ENCODE results near the gene ZMYND8.
"Not testable (repeated sequence)": the region's sequence is repeated elsewhere in the genome, so short reads cannot be mapped to it uniquely, and the experiment has no call there.

The ZMYND8 gene

DNA sequence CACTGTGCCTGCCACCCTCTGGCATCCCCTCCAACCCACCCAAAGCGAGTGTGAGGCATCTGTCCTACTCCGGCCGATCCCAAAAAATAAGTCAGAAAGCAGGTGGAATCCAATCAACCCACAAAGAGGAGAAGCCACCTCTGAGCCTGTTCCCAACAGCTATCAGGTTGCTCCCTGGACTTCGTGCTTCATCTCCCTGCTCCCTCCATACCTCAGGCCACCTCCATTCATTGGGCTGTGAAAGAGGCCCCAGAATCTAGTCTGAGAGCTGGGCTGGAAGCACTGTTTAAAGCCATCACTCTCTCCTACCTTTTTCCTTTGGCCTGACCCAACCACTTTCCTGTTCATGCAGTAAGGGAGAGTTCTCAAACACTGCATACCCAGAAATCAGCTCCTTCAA is 106.1 kb downstream of the ZMYND8 start:
- Histone ChIP-seq H3K4me1 (ENCODE audit: insufficient read depth, low read length) (no peaks in the 10 kb centered on the region), H3K9me3 (ENCODE audit: insufficient read depth, low read depth, low read length) (no peaks in the 10 kb centered on the region), H3K9ac (ENCODE audit: low read depth, low read length) (no peak overlapping the region), H3K27ac (ENCODE audit: low read length) (no peak overlapping the region), H3K27me3 (ENCODE audit: insufficient read depth, low read length) (no peaks in the 10 kb centered on the region), H3K36me3 (ENCODE audit: insufficient read depth, low read depth, low read length) (peaks cover 96% of the 10 kb centered on the region), H3K4me3 (ENCODE audit: low read length) (no peak overlapping the region)

DNA sequence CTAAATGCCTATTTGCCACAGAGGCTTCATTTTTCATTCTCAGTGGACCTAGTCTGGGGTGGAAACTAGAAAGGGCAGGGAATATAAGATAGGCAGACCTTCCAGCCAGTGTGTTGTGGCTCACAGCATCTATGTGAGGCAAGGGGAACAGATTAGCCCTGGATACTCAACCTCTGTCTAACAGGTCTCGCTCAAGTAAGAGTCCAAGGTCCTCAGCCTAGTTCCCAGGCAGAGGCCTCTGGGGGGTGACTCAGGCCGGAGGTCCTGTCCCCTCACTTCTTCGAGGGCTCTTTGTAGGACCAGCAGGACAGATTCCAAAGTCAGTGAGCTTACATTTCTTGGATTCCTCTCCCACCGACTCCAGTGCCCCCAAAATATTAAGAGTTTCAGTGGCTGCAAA is 106.6 kb downstream of the ZMYND8 start:
- H3K4me3 ChIP-seq (ENCODE audit: low read length): no peak overlapping the region
- H3K4me1 ChIP-seq (ENCODE audit: insufficient read depth, low read length): no peaks in the 10 kb centered on the region
- H3K27ac ChIP-seq (ENCODE audit: low read length): no peak overlapping the region
- peaks cover 98% of the 10 kb centered on the region for H3K36me3 ChIP-seq (ENCODE audit: insufficient read depth, low read depth, low read length)
- H3K27me3 ChIP-seq (ENCODE audit: insufficient read depth, low read length): no peaks in the 10 kb centered on the region
- no peaks in the 10 kb centered on the region for H3K9me3 ChIP-seq (ENCODE audit: insufficient read depth, low read depth, low read length)
- H3K9ac ChIP-seq (ENCODE audit: low read depth, low read length): no peak overlapping the region

DNA sequence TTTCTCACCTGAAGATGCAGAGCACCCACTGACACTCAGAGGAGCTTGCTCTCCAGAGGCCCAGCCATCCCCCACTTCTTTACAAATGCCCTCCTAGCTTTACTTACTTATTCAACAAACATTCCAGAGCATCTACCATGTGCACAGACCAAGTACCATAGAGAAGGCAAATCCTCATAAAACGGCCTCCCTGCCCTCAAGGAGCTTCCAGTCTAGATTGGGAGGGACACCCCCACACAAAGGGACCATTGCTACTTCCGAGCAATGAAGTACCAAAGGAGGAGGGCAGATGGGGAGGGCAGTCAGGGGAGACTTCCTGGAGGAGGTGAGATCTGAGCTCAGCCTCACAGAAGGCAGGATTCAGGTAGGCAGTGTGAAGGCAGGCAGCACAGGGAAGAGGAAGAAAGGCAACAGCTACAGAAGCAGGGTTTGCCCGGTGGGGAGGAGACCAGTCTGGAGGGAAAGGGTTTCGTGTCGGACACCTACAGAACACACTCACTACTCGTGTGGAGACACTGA is 108.0 kb downstream of the ZMYND8 start:
- Histone ChIP-seq H3K4me1 (ENCODE audit: insufficient read depth, low read length) (no peaks in the 10 kb centered on the region), H3K4me3 (ENCODE audit: low read length) (no peak overlapping the region), H3K27me3 (ENCODE audit: insufficient read depth, low read length) (no peaks in the 10 kb centered on the region), H3K9me3 (ENCODE audit: insufficient read depth, low read depth, low read length) (no peaks in the 10 kb centered on the region), H3K27ac (ENCODE audit: low read length) (no peak overlapping the region), H3K9ac (ENCODE audit: low read depth, low read length) (no peak overlapping the region), H3K36me3 (ENCODE audit: insufficient read depth, low read depth, low read length) (peaks cover 98% of the 10 kb centered on the region)

DNA sequence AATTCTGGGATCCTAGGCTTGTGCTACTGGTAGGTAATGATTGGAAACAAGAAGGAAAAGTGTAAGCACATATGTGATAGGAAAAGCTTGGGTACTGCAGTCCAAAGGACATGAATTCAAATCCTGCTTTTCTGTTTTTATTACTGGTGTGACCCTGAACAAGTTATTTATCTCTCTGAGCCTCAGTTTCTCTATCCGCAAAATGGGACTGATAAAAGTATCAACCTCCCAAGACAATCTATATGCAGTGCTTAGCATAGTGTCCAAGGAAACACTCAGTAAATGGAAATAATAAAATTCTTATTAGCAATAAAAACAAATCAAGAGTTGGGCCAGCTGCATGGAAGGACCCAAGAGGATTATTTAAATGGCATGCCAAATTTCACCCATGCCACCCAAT is 108.5 kb downstream of the ZMYND8 start:
- no peaks in the 10 kb centered on the region for H3K9me3 ChIP-seq (ENCODE audit: insufficient read depth, low read depth, low read length)
- H3K4me1 ChIP-seq (ENCODE audit: insufficient read depth, low read length): no peaks in the 10 kb centered on the region
- H3K36me3 ChIP-seq (ENCODE audit: insufficient read depth, low read depth, low read length): peaks cover 99% of the 10 kb centered on the region
- H3K9ac ChIP-seq (ENCODE audit: low read depth, low read length): no peak overlapping the region
- H3K27ac ChIP-seq (ENCODE audit: low read length): no peak overlapping the region
- no peak overlapping the region for H3K4me3 ChIP-seq (ENCODE audit: low read length)
- no peaks in the 10 kb centered on the region for H3K27me3 ChIP-seq (ENCODE audit: insufficient read depth, low read length)

DNA sequence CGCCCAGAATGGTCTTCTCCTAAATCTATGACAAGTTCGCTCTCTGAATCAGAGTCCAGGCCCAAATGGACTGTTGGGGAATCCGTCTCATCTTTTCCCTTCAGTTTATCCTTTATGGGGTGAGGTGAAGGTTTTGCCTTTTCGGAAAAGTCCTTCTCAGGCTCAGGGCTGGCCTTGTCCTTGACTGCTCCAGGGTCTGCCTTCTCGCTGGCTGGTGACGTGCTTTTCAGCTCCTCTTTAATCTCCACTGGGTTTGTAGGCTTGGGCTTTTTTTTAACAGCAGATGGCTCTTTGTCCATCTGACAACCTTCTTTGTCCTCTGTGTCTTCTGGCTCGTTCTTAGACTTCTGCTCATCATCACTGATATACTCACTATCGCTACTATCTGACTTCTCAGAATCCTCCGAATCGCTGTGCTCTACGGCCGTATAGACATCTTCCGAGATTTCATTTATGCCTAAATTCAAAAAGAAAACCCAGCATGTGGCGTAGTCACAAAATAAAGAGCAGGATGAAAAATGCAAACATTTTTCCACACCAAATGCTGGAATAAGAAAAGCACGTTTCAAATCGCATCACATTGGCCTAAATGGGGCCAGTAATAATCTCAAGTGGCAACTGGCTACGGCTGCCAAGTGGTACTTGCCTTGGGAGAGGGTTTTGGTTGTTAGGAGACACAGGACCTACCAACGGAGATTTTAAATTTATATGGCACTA is 110.3 kb downstream of the ZMYND8 start:
- peaks cover 98% of the 10 kb centered on the region for H3K36me3 ChIP-seq (ENCODE audit: insufficient read depth, low read depth, low read length)
- H3K9ac ChIP-seq (ENCODE audit: low read depth, low read length): no peak overlapping the region
- H3K27me3 ChIP-seq (ENCODE audit: insufficient read depth, low read length): no peaks in the 10 kb centered on the region
- H3K9me3 ChIP-seq (ENCODE audit: insufficient read depth, low read depth, low read length): no peaks in the 10 kb centered on the region
- no peaks in the 10 kb centered on the region for H3K4me1 ChIP-seq (ENCODE audit: insufficient read depth, low read length)
- no peak overlapping the region for H3K4me3 ChIP-seq (ENCODE audit: low read length)
- no peak overlapping the region for H3K27ac ChIP-seq (ENCODE audit: low read length)

DNA sequence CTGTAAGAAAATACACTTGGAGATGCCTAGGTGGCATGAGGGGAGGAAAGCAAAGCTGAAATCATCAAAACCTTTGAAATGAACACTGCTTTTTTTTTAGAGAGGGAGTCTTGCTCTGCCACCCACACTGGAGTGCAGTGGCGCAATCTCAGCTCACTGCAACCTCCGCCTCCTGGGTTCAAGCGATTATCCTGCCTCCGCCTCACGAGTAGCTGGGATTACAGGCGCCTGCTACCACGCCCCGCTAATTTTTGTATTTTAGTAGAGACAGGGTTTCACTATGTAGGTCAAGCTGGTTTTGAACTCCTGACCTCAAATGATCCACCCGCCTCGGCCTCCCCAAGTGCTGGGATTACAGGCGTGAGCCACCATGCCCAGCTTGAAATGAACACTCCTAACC is 111.3 kb downstream of the ZMYND8 start:
- H3K27me3 ChIP-seq (ENCODE audit: insufficient read depth, low read length); H3K9ac ChIP-seq (ENCODE audit: low read depth, low read length); H3K9me3 ChIP-seq (ENCODE audit: insufficient read depth, low read depth, low read length); H3K4me1 ChIP-seq (ENCODE audit: insufficient read depth, low read length); H3K27ac ChIP-seq (ENCODE audit: low read length); H3K4me3 ChIP-seq (ENCODE audit: low read length): not testable (repeated sequence)
- peaks cover 88% of the 10 kb centered on the region for H3K36me3 ChIP-seq (ENCODE audit: insufficient read depth, low read depth, low read length)

DNA sequence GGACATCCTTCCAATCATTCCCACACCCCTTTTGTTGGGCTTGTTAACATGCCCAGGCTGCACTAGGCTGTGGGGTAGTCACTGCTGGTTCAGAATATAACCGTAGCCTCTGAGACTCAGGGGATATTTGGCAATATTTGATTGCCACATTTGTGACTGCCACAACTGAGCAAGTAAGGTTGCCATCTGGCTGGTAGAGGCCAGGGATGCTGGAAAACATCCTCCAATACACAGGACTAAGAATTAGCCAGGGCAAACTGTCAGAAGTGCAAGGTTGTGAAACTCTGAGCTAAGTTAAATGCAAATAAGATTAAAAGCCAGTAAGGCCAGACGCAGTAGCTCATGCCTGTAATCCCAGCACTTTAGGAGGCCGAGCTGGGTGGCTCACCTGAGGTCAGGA is 112.0 kb downstream of the ZMYND8 start:
- Histone ChIP-seq H3K4me1 (ENCODE audit: insufficient read depth, low read length) (no peaks in the 10 kb centered on the region), H3K9me3 (ENCODE audit: insufficient read depth, low read depth, low read length) (no peaks in the 10 kb centered on the region), H3K36me3 (ENCODE audit: insufficient read depth, low read depth, low read length) (peaks cover 88% of the 10 kb centered on the region), H3K27me3 (ENCODE audit: insufficient read depth, low read length) (no peaks in the 10 kb centered on the region), H3K27ac (ENCODE audit: low read length) (no peak overlapping the region), H3K9ac (ENCODE audit: low read depth, low read length) (no peak overlapping the region), H3K4me3 (ENCODE audit: low read length) (no peak overlapping the region)

DNA sequence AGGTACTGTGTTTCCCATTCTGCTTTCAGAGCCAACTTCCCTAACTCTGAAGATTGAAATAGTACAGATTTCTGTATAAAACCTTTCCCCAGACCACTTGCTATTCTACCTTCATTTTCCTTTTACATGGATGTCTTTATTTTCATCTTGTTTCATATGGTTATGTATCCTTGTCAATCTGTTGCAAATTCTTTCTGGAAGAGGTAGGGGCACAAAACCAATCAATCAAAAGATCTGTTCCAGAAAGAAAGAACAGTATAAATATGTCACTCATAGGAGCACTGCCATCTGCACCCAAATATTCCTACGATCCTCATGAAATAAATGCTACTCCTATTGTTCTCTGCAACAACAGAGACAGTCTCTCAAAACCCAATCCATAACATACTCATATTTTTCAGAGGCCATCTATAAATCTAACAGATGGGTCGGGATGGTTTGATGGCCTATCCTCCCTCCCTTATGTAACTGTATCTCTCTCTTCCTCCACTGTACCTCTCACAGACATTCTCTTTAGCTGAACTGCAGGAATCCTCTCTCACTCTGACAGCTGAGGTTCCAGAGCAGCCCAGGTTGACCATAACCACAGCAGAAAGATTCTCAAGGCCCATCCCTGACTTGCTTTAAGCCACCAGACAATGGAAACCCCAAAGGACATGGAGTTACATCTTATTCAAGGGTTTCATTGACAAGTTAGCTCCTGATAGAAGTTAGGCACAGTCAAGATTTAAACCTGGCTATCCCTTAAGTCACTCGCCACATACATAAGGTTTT is 112.8 kb downstream of the ZMYND8 start:
- H3K27me3 ChIP-seq (ENCODE audit: insufficient read depth, low read length): no peaks in the 10 kb centered on the region
- no peaks in the 10 kb centered on the region for H3K4me1 ChIP-seq (ENCODE audit: insufficient read depth, low read length)
- peaks cover 88% of the 10 kb centered on the region for H3K36me3 ChIP-seq (ENCODE audit: insufficient read depth, low read depth, low read length)
- no peak overlapping the region for H3K4me3 ChIP-seq (ENCODE audit: low read length)
- no peak overlapping the region for H3K9ac ChIP-seq (ENCODE audit: low read depth, low read length)
- no peaks in the 10 kb centered on the region for H3K9me3 ChIP-seq (ENCODE audit: insufficient read depth, low read depth, low read length)
- no peak overlapping the region for H3K27ac ChIP-seq (ENCODE audit: low read length)

DNA sequence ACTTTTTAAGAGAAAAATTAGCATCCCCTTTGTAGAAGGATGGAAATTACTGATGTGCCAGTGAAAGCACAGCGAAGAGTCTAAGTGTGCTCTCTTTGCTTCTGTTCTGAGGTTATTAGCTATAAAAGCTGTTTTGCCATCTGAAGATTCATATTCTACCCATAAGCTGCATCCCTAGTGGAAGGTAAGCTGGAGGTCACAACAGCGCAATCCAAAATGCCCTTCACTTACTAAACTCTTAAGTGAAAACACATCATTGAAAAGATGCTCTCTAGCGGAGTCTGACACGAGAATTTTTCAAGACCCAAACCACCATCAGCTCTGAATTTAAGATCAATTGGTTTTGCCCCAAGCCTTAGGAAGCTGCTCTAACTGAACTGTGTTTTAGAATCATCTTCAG is 113.5 kb downstream of the ZMYND8 start:
- Histone ChIP-seq H3K4me1 (ENCODE audit: insufficient read depth, low read length) (no peaks in the 10 kb centered on the region), H3K27me3 (ENCODE audit: insufficient read depth, low read length) (no peaks in the 10 kb centered on the region), H3K9ac (ENCODE audit: low read depth, low read length) (no peak overlapping the region), H3K27ac (ENCODE audit: low read length) (no peak overlapping the region), H3K4me3 (ENCODE audit: low read length) (no peak overlapping the region), H3K9me3 (ENCODE audit: insufficient read depth, low read depth, low read length) (no peaks in the 10 kb centered on the region), H3K36me3 (ENCODE audit: insufficient read depth, low read depth, low read length) (peaks cover 88% of the 10 kb centered on the region)

DNA sequence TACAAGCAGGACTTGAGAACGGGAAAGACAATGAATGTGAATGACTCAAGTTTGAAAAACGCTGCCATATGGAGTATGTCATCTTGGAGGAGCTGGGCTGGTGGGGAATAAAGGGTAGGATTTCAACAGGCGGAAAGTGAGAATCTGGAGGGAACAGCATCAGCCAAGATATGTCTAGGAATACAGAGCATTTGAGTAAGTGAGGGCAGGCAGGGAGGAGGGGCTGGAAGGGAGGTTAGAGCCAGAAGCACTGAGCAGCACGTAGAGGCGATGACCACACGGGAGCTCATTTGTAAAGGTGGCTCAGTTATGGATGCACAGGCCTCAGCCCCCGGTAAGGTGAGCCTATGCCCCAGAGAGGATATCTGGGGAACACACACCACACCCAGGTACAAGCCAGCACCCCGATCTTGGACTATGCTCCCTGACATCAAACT is 115.1 kb downstream of the ZMYND8 start:
- Histone ChIP-seq H3K27me3 (ENCODE audit: insufficient read depth, low read length) (no peaks in the 10 kb centered on the region), H3K9ac (ENCODE audit: low read depth, low read length) (no peak overlapping the region), H3K4me3 (ENCODE audit: low read length) (no peak overlapping the region), H3K36me3 (ENCODE audit: insufficient read depth, low read depth, low read length) (peaks cover 88% of the 10 kb centered on the region), H3K4me1 (ENCODE audit: insufficient read depth, low read length) (no peaks in the 10 kb centered on the region), H3K9me3 (ENCODE audit: insufficient read depth, low read depth, low read length) (no peaks in the 10 kb centered on the region), H3K27ac (ENCODE audit: low read length) (no peak overlapping the region)

DNA sequence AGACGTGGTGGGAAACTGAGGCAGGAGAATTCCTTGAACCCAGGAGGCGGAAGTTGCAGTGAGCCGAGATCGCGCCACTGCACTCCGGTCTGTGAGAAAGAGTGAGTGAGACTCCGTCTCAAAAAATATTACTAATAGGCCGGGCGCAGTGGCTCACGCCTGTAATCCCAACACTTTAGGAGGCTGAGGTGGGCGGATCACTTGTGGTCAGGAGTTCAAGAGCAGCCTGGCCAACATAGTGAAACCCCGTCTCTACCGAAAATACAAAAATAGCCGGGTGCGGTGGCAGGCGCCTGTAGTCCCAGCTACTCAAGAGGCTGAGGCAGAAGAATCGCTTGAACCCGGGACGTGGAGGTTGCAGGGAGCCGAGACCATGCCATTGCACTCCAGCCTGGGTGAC is 116.4 kb downstream of the ZMYND8 start:
- H3K36me3 ChIP-seq (ENCODE audit: insufficient read depth, low read depth, low read length): peaks cover 88% of the 10 kb centered on the region
- H3K4me3 ChIP-seq (ENCODE audit: low read length); H3K4me1 ChIP-seq (ENCODE audit: insufficient read depth, low read length); H3K27me3 ChIP-seq (ENCODE audit: insufficient read depth, low read length); H3K27ac ChIP-seq (ENCODE audit: low read length); H3K9ac ChIP-seq (ENCODE audit: low read depth, low read length); H3K9me3 ChIP-seq (ENCODE audit: insufficient read depth, low read depth, low read length): not testable (repeated sequence)

DNA sequence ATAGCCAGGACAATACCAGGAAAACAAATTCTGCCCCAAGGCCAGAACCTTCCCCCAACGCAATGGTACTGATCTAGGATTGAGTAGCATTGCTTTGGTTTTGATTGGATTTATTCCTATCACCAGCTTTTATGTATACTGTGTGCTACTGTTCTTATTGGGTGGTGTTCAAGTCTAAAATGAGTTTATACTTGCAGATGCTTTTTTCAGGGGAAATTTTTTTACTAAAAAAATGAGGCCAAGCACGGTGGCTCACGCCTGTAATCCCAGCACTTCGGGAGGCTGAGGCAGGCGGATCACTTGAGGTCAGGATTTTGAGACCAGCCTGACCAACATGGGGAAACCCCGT is 116.8 kb downstream of the ZMYND8 start:
- H3K4me3 ChIP-seq (ENCODE audit: low read length): no peak overlapping the region
- H3K9me3 ChIP-seq (ENCODE audit: insufficient read depth, low read depth, low read length): no peaks in the 10 kb centered on the region
- peaks cover 88% of the 10 kb centered on the region for H3K36me3 ChIP-seq (ENCODE audit: insufficient read depth, low read depth, low read length)
- no peak overlapping the region for H3K9ac ChIP-seq (ENCODE audit: low read depth, low read length)
- no peaks in the 10 kb centered on the region for H3K27me3 ChIP-seq (ENCODE audit: insufficient read depth, low read length)
- no peaks in the 10 kb centered on the region for H3K4me1 ChIP-seq (ENCODE audit: insufficient read depth, low read length)
- H3K27ac ChIP-seq (ENCODE audit: low read length): no peak overlapping the region
